Stimulated activated CD4-positive, alpha-beta T cell treated with anti-CD3 and anti-CD28 coated beads, TNF-alpha, amount 100 ng/mL, for 4 hours (primary cell): Measurements from ENCODE around the gene SLC35F2.
"Not testable (repeated sequence)": the region's sequence is repeated elsewhere in the genome, so short reads cannot be mapped to it uniquely, and the experiment has no call there.

Experiments used
- DNase-seq, 3 experiments: peaks; one replicate each; pipeline ENCODE4 v3.0.0-alpha.2; 2020; ENCODE audit warnings: low read depth in 3 of 3

Gene SLC35F2

DNA sequence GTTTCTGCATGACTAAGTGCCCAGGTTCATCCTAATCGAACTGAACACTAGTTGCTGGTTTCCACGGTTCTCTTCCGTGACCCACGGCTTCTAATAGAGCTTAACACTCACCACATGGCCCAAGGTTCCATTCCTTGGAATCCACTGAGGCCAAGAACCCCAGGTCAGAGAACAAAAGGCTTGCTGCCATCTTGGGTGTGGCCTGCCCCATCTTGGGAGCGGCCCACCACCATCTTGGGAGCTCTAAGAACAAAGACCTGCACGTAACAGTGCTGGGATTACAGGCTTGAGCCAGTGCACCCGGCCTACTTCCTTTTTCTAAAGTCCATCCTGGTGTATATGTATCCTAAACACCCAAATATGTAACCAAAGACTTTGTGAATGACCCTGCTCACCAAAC lies 68.8 kb downstream of the SLC35F2 start:
- no peak for DNase-seq

- no peak for DNase-seq
These were observed 70.9 kb downstream of the SLC35F2 start for GRCh38 chr11:107787733-107788132.

- no peak for DNase-seq
These were observed 73.2 kb downstream of the SLC35F2 start for GRCh38 chr11:107785401-107785800.

DNA sequence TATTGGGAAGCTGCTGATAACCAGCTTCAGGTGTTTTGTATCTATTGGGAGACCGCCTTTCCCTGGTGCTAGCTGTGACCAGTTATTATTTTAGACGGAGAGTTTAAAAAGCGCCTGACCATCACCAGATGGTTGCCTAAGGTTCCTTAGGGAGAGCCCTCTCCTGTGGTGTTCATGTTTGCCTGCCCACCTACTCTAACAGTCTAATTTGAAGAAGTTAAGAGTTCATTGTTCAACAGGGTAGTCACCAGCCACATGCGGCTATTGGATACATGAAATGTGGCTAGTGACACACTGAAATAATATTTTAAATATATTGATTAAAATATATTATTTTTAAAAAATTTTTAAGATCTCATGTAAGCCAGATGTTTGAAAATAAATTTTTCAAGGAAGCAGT lies 75.5 kb downstream of the SLC35F2 start:
- DNase-seq, result no peak

- DNase-seq, result no peak
These were observed 77.8 kb downstream of the SLC35F2 start for GRCh38 chr11:107780775-107781174.

DNA sequence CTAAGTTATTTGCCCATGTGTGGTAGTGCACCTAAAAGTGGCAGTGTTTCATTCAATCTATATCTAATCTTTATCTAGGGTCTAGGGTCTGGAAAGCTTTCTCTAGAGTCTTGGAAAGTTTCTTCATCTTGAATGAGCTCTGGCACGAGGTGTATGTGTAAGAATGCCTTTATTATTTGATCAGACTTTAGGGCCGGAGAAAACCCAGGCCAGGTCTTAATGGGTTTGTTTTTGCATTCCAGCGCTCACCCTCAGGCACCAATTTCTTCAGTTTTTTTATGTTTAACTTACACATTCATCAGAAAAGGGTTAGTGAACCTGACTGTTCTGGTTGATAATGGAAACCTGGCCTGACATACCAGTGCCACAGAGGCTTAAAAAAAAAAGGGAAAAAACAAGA lies 78.5 kb downstream of the SLC35F2 start:
- DNase-seq, result no peak

DNA sequence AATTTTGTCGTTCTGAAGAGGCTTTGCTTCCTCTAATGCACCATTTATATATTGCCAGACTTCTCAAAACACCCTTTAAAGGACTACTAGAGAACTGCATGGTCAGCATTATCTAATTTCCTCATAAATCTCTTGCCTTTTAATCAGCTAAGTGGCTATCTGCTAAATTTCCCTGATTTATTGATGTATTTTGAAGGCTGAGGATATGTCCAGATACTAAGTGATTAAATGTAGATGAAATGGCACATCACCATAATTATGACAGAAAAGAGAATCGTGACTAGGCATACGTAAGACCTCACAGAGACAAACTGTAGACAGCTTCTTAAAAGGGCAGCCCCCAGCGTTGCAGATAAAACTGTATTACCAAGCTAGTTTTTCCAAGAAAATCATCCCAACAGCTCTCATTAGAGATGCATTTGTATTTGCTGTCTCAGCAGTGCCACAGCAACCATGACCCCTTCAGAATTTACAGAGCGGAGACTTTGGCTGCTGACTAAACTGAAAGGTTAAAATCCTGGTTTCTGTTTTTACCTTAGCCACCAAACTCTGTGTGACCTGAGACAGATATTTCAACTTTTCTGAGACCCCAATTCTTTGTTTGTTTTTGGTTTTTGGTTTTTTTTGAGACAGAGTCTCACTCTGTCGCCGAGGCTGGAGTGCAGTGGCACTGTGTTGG lies 79.6 kb downstream of the SLC35F2 start:
- no peak for DNase-seq

DNA sequence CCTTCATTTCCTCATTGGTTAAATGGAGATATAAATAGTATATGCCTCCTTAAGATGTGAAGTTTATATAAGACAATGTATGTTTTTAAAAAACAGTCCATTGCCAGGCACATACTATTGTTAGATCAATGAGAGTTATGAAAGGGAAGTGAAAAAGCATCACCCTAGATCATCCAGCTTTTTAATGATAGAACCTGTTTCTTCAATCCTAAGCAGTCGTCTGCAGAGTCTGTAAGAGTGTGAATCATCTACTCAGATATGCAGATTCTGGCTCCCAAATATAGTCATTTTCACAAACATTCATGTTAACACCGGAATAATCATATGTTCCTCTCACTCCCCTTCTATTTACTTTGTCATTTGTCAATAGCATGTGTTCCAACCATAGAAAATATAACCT lies 81.5 kb downstream of the SLC35F2 start:
- DNase-seq, result no peak

DNA sequence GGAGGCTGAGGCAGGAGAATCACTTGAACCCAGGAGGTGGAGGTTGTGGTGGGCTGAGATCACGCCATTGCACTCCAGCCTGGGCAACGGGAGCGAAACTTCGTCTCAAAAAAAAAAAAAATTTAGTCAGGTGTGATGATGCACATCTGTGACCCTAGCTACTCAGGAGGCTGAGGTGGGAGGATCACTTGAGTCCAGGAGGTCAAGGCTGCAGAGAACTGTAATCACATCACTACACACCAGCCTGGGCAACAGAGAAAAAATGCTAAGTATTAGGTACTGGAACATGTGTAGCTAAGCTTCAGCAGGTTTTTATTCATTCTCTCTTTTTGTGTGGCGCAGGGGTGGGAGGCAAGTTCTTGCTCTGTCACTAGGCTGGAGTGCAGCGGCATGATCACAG lies 82.5 kb downstream of the SLC35F2 start:
- no peak for DNase-seq

GRCh38 chr11:107770551-107770951 lies 88.0 kb downstream of the SLC35F2 start:
- DNase-seq, result no peak

- DNase-seq, result no peak
These were observed 89.4 kb downstream of the SLC35F2 start for GRCh38 chr11:107769189-107769588.

DNA sequence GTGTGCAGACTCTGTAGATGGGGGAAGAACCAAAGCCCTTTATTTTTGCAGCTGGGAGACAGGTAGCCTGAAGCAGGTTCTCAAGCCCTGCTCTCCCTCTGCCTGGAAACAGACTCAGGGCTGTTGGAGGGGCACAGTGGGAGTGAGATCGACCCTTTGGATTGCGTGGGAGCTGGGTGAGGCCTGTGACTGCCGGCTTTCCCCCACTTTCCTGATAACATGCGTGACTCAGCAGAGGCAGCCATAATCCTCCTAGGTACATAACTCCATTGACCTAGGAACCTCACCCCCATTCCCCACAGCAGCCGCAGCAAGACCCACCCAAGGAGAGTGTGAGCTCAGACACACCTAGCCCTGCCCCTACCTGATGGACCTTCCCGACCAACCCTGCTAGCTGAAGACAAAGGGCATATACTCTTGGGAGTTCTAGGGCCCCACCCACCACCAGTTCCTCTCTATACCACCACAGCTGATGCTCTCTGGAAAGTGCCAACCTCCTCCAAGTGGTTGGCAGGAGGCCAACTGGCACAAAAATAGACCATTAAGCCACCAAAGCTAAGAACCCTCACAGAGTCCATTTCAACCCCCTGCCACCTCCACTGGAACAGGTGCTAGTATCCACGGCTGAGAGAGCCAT lies 99.8 kb downstream of the SLC35F2 start:
- not testable (repeated sequence) for DNase-seq

GRCh38 chr11:107757661-107758060 lies 100.9 kb downstream of the SLC35F2 start:
- DNase-seq, result no peak

DNA sequence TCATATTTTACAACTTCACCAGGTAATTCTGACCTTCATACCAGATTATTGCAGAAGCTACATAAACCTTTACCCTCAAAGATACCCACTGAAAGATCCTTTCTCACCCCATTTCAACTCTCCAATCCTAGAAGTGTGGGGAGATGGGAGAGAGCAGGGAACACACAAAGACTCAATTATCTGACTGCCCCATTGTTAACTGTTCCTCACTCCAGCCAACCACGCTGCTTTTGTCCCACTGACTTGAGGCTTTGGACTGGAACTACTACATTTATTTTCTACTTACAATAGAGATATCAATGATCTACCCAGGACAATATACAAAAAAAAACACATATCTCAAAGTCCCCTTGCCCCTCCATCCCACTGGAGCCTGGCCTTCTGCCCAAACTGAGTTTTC lies 102.0 kb downstream of the SLC35F2 start:
- DNase-seq, result no peak

GRCh38 chr11:107752949-107753822 lies 105.4 kb downstream of the SLC35F2 start:
- DNase-seq, result no peak

DNA sequence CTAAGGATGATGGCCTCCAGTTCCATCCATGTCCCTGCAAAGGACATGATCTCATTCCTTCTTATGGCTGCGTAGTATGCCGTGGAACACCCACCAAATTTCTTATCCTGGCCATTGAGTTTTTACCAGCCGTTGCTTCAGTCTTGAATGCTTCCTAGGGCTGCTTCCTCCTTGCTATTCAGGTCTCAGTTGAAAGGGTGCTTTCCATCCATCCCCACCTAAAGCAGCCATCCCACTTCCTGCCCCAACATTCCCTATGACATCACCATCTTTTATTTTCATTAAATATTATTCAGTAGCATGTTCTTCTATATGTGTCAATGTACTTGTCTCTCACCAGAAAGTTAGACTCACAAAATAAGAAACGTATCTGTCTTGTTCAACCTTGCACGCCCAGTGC lies 106.1 kb downstream of the SLC35F2 start:
- no peak for DNase-seq

GRCh38 chr11:107751082-107751481 lies 107.5 kb downstream of the SLC35F2 start:
- DNase-seq, result no peak

DNA sequence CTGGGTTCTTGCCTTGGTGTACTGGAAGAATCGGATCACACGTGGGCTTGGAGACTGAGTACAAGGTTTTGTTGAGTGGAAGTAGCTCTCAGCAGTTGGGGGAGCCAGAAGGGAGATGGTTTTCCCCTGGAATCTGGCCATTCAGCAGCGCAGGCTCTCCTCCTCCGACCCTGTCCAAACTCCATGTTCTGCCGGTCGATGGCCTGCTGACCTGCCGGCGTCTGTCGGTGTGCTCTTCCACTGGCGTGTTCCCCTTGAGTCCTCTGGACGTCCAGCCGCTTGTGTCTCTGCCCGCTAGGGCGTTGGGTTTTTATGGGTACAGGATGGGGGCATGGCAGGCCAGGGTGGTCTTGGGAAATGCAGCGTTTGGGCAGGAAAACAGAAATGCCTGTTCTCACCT lies 108.3 kb downstream of the SLC35F2 start:
- no peak for DNase-seq

DNA sequence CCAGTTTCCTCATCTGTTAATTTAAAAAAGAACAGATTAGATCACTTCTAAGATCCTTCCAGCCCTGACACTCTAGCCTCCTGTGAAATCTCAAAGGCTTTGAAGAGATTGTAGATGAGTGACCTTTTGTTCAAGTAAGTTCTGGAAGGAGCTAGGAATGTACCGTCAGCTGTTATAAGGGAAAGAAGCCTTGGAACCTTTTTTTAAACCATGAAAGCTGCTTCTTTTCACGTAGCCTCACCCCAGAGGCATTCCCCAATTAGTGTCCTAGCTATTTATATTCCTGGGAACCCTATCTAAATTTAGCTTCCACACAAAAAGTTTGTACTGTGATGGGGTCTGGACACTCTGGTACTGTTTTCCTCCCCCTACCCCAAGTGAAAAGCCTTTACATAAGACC lies 111.0 kb downstream of the SLC35F2 start:
- DNase-seq, result no peak

DNA sequence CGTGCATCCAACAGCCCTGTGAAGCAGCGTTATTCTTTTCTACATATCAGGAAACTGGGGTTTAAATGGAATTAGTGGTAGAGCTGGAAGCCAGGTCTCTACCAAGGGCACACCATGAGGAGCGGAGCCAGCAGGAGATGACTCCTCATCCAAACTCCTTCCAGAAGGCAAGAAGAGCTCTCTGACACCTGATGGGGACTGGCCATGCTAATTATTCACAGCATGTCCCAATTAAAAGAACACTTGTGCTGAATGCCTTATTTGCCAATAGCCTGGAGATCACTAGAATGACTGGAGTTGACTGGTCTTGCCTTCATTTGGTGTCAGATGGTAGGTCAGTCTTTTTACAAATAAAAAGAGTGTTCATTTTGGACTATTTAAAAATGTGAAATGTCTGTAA lies 113.9 kb downstream of the SLC35F2 start:
- DNase-seq, result no peak

DNA sequence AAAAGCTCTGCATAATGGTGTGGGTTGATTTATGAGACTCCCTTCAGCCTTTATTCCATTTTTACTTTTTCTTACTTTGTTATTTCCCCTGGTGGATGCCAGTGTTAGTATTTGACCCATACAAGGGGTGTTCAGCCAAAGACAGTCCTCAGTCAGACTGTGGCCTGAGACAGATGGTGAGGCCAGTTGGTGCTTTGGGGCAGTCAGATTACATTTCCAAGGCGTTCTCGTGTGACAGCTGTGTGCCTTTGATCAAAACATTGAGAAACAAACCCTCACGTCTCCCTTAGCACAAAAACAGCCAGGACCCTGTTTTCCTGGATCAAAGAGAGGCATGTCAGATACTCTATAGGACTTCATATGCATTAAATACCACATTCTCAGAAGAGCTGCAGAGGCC lies 115.4 kb downstream of the SLC35F2 start:
- no peak for DNase-seq

DNA sequence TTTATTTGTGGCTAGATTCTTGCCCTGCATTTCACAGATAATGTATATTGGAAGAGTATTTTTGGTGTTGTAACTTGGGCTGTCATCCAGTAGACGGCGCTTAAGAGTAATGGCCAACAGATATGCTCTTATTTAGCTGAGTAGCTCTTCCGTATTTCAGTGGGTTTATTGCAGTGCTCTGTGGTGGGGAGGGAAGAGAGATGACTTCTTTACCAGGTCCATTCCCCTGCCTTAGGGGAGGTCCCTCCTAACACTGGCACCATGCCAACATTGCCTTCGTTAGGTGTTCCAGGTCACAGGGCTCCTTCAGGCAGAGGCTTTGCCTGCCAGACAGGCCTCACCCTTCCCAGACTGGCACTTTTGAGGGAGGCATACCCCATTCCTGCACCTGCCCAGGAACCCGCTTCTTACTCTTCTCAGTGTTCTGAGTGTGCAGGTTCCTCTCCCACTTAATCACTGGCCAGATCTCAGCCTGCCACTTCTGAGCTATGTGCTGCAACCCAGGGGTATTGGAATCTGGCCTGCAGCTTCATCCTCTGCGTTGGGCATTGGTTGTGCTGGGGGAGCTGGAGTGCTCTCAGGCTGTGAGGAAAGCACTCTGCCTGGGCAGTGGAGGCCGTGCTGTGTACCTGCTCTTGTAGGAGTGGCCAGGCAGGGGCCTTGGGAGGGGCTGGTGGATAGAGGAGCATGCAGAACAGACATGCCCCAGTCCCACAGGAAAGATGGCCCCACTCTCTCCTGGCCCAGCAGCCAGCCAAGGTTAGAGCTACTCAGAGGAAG lies 117.4 kb downstream of the SLC35F2 start:
- no peak for DNase-seq
